ENCODE data around the gene KIAA0930.
"Not testable (repeated sequence)": the region's sequence is repeated elsewhere in the genome, so short reads cannot be mapped to it uniquely, and the experiment has no call there.

Gene KIAA0930

DNA sequence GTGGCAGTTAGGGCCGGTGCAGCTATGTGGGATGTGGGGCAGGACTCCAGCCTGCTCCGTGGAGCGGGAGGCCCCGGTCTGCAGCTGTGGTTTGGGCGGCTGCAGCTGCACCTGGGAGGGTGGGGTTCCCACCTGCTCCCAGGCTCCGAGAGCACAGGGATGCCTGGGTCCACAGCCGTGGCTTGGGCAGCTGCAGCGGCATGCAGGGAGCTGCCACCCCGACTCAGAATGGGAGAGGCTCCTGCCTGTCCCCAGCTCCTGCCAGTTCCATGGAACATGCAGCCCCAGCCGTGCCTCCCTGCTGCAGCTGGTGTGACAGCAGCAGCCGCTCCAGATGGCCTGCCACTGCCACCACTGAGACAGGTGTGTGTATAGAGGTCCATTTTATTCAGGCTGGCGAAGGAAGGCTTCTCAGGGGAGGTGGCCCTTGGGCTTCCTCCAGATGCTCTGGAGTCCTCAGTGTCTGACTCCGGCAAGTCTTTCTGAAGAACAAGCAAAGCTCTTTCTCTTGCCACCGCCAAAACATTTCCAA lies 22.3 kb upstream of the KIAA0930 start:
- H3K27ac ChIP-seq = peak overlapping the region; percentile 67
- POLR2A ChIA-PET (ENCODE audit: low non-redundant PET) = no interaction called here
- DNase-seq (ENCODE audit: low spot score) = no peak
- TF ChIP-seq, protein P1, sequence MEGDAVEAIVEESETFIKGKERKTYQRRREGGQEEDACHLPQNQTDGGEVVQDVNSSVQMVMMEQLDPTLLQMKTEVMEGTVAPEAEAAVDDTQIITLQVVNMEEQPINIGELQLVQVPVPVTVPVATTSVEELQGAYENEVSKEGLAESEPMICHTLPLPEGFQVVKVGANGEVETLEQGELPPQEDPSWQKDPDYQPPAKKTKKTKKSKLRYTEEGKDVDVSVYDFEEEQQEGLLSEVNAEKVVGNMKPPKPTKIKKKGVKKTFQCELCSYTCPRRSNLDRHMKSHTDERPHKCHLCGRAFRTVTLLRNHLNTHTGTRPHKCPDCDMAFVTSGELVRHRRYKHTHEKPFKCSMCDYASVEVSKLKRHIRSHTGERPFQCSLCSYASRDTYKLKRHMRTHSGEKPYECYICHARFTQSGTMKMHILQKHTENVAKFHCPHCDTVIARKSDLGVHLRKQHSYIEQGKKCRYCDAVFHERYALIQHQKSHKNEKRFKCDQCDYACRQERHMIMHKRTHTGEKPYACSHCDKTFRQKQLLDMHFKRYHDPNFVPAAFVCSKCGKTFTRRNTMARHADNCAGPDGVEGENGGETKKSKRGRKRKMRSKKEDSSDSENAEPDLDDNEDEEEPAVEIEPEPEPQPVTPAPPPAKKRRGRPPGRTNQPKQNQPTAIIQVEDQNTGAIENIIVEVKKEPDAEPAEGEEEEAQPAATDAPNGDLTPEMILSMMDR (conservative IDR thresholded peaks at IDR 0.05; ENCODE audit: low read depth) = no peak
- CTCF ChIA-PET = no interaction called here

DNA sequence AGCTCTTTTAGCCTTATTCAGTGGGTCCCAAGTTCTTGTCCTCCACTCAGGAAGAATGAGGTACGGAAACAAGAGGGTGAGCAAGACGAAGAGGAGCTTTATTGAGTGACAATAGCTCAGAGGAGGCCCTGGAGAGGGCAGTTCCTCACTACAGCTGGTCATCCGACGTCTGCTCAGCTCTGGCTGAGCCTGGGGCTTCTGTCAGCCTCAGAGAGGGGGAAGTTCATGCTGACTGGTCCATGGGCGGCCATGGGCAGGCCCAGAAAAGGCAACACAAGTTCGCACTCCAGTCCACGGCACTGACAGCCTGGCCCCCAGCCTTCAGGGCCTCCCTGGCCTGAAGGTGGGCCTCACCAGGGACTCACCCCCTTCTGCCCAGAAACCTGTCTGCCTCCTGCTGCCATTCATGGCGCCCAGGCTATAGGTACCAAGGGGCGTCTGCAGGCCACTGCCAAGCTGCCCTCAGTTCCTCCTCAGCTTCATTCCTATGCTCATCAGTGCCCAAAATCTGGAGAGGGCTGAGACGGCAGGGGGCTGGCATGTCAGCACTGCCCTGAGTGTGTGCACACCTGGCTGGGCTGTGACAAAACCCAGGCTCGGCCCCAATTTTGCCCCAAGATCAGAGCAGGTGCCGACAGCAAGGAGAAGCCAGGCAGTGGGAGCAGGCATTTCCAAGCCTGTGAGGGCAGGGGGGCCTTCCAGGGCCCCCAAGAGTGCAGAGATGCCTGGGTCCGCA lies 21.7 kb upstream of the KIAA0930 start:
- 0 out of 2 replicates have a peak overlapping the region, but pooled peaks have one; percentile 6 for H3K27ac ChIP-seq
- no peak for DNase-seq (ENCODE audit: low spot score)
- ChIA-PET POLR2A (ENCODE audit: low non-redundant PET) (no interaction called here), CTCF (no interaction called here)
- TF ChIP-seq, protein P1 (conservative IDR thresholded peaks at IDR 0.05; ENCODE audit: low read depth) = no peak

GRCh38 chr22:45261407-45262088 lies 20.9 kb upstream of the KIAA0930 start:
- CTCF ChIA-PET = no interaction called here
- POLR2A ChIA-PET (ENCODE audit: low non-redundant PET) = no interaction called here
- 0 out of 2 replicates have a peak overlapping the region, but pooled peaks have one; percentile 6 for H3K27ac ChIP-seq
- TF ChIP-seq, protein P1 (conservative IDR thresholded peaks at IDR 0.05; ENCODE audit: low read depth) = no peak
- no peak for DNase-seq (ENCODE audit: low spot score)

DNA sequence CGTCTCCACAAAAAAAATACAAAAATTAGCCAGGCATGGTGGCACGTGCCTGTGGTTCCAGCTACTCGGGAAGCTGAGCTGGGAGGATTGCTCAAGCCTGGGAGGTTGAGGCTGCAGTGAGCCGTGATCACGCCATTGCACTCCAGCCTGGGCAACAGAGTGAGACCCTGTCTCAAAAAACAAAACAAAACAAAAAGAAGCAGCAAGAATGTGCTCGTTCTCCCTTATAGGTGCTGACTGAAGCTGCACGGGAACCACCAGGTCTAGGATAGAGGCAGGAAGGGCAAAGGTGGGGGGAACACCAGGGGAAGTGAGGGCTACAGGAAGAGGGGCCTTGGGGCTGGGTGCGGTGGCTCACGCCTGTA lies 19.7 kb upstream of the KIAA0930 start:
- POLR2A ChIA-PET (ENCODE audit: low non-redundant PET); DNase-seq (ENCODE audit: low spot score); H3K27ac ChIP-seq; CTCF ChIA-PET: not testable (repeated sequence)

DNA sequence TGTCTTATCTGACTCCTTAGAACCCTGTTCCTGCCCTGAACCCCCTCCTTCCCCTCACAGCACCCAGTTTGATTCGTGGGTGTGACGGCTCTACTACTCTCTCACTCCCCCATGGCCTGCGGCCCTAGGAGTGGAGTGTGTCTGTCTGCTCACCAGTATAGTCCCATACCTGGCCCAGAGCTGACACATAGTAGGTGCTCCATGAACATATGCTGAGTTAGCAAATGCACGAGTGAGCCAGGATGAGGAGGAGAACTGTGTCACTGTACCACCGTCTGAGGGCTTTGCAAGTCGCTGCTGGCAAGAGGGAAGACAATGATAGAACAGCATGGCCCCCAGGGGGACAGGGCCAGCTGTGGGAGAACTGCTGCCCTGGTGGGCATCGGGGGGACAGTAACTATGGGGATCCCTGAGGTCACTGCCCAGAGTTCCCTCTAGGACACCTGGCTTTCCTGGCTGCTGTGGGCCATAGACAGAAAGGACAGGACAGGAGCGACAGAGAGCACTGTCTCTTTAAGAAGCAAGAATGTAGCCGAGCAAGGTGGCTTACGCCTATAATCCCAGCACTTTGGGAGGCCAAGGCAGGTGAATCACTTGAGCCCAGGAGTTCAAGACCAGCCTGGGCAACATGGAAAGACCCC lies 19.2 kb upstream of the KIAA0930 start:
- CTCF ChIA-PET = no interaction called here
- no peak overlapping the region for H3K27ac ChIP-seq
- DNase-seq (ENCODE audit: low spot score) = no peak
- POLR2A ChIA-PET (ENCODE audit: low non-redundant PET) = no interaction called here
- TF ChIP-seq, protein P1 (conservative IDR thresholded peaks at IDR 0.05; ENCODE audit: low read depth) = no peak

- POLR2A ChIA-PET (ENCODE audit: low non-redundant PET); CTCF ChIA-PET; DNase-seq (ENCODE audit: low spot score); H3K27ac ChIP-seq: not testable (repeated sequence)
Measured at GRCh38 chr22:45257941-45258340, 17.2 kb upstream of the KIAA0930 start.

GRCh38 chr22:45254789-45255278 lies 14.1 kb upstream of the KIAA0930 start:
- DNase-seq (ENCODE audit: low spot score) = no peak
- ChIA-PET POLR2A (ENCODE audit: low non-redundant PET) (no interaction called here), CTCF (no interaction called here)
- no peak overlapping the region for H3K27ac ChIP-seq
- TF ChIP-seq, protein P1 (conservative IDR thresholded peaks at IDR 0.05; ENCODE audit: low read depth) = no peak

All from RWPE1 (cell line).